Activated CD4-positive, alpha-beta T cell treated with anti-CD3 and anti-CD28 coated beads, Interleukin-2, amount 50 U/mL, for 16 hours (primary cell): ENCODE data around the gene RASA1.
A peak's percentile ranks its signal among the peaks of the same experiment; 100 is the strongest.
"Not testable (repeated sequence)": the region's sequence is repeated elsewhere in the genome, so short reads cannot be mapped to it uniquely, and the experiment has no call there.

Experiments used
- DNase-seq: peaks from one replicate; pipeline ENCODE4 v3.0.0-alpha.2; 2020

The RASA1 gene

GRCh38 chr5:87287266-87287665 lies 19.6 kb downstream of the RASA1 start:
- not testable (repeated sequence) for DNase-seq

- no peak for DNase-seq
These were observed 31.1 kb downstream of the RASA1 start for GRCh38 chr5:87298692-87299362.

DNA sequence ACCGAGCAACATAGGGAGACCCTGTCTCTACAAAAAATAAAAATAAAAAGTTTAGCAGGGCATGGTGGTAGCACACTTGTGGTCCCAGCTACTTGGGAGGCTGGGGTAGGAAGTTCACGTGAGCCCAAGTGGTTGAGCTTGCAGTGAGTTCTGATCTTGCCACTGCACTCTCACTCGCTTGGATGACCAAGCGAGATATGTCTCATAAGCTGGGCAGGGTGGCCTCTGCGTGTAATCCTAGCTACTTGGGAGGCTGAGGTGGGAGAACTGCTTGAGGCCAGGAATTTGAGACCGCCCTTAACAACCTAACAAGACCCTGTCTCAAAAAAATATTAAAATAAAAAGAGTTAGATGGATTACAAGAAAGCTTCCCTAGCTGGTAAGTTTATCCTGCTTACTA lies 32.5 kb downstream of the RASA1 start:
- DNase-seq, result no peak

DNA sequence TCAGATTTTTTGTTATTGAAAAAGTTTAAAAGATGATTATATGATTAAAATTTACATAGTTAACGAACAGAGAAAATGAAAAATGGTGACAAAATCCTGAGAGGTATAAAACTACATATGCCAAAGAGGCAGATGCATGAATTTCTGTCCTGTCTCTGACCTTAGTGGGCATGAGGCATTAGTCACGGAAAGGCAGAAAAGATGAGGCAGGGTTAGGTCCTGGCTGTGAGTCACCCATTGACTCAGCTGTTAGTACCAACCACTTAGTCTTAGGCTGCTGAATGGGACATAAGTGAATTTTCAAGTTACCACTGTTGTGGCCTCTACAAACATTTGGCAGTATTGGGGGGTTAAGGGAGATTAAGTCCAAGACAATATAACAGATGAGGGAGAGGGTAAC lies 33.1 kb downstream of the RASA1 start:
- DNase-seq, result peak; percentile 66

GRCh38 chr5:87302061-87302460 lies 34.4 kb downstream of the RASA1 start:
- DNase-seq, result no peak

DNA sequence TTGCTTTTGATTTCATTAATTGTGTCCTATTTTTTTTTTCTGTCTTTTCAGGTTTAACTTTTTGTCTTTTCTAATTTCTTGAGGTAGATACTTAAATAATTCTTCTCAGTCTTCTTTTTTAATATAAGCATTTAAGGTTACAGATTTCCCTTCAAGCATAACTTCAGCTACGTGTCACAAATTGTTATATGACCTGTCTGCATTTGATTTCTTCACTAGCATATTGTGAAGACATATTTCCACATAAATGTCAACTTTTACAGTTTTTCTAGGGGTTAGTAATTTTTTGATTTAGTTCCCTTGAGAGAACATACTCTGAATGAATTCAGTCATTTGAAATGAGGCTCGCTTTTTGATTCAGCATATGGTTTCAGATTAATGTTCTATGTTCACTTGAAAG lies 35.6 kb downstream of the RASA1 start:
- no peak for DNase-seq

DNA sequence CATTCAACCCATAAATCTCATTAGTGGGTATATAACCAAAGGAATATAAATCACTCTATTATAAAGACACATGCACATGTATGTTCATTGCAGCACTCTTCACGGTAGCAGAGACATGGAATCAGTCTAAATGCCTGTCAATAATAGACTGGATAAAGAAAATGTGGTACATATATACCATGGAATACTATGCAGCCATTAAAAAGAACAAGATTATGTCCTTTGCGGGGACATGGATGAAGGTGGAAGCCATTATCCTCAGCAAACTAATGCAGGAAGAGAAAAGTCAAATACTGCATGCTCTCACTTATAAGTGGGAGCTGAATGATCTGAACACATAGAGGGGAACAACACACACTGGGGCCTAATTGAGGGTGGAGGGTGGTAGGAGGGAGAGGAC lies 38.4 kb downstream of the RASA1 start:
- not testable (repeated sequence) for DNase-seq

DNA sequence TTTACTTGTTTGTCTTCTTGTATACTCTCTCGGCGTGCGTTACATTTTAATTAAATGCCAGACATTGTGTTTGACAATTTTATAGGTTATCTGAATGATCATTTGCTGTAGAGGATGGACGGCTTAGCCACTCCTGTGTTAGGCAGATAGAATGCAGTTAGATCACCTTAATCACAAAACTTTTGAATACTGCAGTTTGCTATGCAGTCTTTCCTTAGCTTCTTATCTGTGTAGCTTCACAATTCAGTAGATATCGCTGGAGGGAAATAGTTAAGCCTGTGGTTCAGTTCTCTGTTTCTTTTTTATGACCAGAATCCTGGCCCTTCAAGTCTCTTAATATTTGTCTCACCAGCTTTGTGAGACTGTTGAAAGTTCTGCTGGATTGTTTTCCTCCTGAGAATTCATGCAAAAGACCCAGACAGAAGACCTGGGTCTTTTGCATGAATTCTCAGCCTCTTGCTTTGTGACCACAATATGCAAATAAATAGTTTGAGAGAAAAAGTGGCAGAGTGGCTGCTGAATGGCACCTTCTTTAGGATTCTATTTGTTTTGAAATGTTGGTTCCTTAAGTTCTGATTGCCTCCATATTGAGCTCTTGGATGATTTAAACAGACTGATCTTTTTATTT lies 40.2 kb downstream of the RASA1 start:
- no peak for DNase-seq

- DNase-seq, result no peak
These were observed 44.0 kb downstream of the RASA1 start for GRCh38 chr5:87311405-87312279.

DNA sequence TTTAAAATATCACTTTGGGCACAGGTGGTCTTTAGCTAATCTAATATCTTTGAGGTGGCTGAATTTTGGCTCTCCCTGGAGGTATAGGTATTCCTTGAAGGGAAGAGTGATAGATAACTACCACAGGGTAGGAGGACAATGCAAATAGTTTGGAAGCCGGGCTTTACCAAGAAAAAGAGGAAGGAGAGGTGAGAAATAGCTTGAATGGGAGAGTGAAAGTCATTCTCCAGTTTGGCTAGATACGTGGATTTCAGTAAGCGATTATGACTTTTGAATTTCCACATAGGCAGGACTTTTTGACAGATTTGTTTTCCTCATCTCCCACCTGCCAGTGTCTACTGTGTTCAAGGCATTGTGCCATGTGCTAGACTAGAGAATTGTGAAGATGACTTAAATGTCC lies 45.5 kb downstream of the RASA1 start:
- no peak for DNase-seq

GRCh38 chr5:87319469-87319868 lies 51.8 kb downstream of the RASA1 start:
- no peak for DNase-seq

DNA sequence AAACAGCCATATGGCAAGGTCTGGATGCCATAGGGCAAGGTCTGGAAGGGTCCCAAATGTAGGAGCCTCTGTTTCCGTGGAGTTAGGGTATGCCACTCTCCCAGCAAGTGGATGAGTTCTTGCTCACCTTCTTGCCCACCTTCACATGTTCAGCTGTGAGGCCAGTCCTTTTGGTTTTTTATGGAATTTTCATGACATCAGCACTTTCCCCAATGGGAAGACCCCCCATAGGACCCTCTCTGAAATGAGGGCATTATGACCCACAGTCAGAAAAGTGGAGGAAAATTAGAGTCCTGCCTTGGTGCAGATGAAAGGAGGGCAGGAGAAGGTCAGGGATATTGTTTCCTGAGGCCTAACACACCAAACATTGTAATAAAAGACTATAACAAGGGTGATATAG lies 53.9 kb downstream of the RASA1 start:
- no peak for DNase-seq

GRCh38 chr5:87322381-87322780 lies 54.7 kb downstream of the RASA1 start:
- no peak for DNase-seq

GRCh38 chr5:87327998-87328397 lies 60.3 kb downstream of the RASA1 start:
- no peak for DNase-seq

GRCh38 chr5:87329114-87329513 lies 61.4 kb downstream of the RASA1 start:
- no peak for DNase-seq

DNA sequence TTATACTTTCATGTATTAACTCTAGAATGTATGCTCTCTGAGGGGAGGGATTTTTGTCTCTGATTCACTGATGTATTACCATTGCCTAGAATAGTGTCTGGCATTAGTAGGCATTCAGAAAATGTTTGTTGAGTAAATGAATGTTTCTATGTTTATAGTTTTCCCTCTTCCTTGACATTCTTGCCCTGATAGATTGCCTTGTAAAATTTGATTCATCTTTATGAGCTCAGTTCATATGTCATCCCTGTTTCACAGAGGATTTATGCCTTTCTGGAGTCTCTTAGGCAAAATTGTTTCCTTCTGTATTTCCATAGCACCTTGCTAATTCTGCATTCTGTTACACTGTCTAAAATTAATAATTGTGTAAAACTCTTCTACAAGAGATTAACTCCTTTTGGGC lies 72.3 kb downstream of the RASA1 start:
- DNase-seq, result no peak

DNA sequence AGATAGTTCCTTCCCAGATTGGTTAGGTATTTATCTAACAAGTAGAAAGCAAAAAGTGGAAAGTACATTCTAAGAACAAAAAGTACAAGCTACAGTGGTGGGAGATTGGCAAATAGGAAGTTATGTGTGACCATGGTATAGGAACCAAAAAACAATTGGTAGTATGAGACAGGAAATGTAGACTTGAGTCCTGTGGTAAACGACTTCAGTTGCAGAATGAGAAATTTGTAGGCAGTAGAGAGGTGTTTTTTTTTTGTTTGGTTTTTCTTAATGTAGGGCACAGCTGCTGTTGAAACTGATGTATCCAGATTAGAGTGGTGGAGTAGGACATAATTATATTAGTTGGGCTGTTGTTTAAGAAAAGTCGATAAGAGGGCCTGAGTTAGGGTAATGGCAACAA lies 73.0 kb downstream of the RASA1 start:
- peak; percentile 80 for DNase-seq

DNA sequence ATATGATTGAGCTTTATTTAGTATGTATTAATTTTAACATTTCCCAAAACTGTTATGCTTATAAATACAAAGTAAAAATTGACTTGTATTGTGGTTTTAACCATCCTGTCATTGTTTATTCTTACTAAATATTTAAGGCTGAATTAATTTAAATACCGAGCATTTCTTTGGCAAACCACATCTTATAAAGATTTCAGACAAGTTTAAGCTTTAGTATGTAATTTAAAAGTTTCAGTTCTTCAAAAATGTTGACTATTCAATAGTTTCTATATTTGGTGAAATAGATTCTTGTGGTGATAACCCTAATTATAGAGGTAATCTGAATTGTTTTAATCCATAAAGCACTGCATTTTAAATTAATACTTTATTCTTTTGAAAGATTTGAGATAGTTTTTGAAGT lies 79.6 kb downstream of the RASA1 start:
- DNase-seq, result no peak

- DNase-seq, result no peak
These were observed 80.2 kb downstream of the RASA1 start for GRCh38 chr5:87347841-87348240.

GRCh38 chr5:87354496-87354895 lies 86.8 kb downstream of the RASA1 start:
- DNase-seq, result peak; percentile 27

DNA sequence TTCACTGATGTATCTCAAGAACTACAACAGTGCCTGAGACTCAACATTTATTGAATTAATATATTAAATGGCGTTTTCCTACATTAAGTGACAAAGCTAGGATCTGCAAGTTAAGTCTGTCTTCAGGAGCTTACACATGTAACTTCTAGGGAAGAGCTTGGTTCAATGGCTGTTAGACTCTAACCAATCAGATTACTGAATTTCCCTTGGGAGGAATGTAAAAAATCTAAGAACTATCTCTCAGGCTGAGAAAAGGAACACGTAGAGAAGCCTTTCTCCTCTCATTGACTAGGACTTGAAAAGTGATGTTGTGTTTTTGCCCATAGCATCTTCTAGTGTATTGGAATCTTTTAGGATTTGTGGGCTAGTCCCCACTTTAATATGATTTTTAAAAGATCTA lies 91.4 kb downstream of the RASA1 start:
- DNase-seq, result no peak

DNA sequence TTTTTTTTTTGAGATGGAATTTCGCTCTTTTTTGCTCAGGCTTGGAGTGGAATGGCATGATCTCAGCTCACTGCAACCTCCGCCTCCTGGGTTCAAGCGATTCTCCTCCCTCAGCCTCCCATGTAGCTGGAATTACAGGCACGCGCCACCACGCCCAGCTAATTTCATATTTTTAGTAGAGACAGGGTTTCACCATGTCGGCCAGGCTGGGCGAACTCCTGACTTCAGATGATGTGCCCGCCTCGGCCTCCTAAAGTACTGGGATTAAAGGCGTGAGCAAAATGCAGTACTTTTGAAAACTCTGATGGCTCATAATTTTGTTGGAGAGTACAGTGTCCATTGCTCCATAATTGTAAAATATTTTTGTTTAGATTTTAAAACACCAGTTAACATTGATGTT lies 92.4 kb downstream of the RASA1 start:
- DNase-seq, result no peak

DNA sequence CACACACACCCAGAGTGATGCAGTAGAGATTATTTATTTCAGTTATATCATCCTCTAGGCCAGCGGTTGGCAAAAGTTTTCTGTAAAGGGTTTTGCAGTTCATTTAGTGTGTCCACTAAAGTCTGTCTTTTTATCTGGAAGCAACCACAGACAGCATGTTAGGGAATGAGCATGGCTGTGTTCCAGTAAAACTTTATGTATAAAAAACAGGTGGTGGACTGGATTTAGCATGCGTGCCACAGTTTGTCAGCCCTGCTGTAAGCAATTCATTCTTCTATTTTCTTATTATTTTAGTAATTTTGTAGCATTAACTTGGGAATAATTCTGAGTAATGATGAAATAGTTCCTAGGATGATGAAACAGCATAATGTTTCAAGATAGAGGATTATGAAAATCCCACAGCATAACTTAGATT lies 93.4 kb downstream of the RASA1 start:
- DNase-seq, result no peak
